A204.1 (cell line): Measurements from ENCODE around the gene BBX.

Source experiments
- FAIRE-seq: peaks from 2 replicates; lab custom pipeline; 2012; peaks lifted over from hg19 to GRCh38; lab: Jason Lieb, UNC

The BBX gene

GRCh38 chr3:107753494-107753893 lies 230.7 kb downstream of the BBX start:
- no peak for FAIRE-seq

GRCh38 chr3:107753976-107754375 lies 231.2 kb downstream of the BBX start:
- FAIRE-seq = no peak

GRCh38 chr3:107756649-107757048 lies 233.9 kb downstream of the BBX start:
- FAIRE-seq = no peak

- no peak for FAIRE-seq
Measured at GRCh38 chr3:107757140-107757539, 234.4 kb downstream of the BBX start.

GRCh38 chr3:107760144-107760543 lies 237.4 kb downstream of the BBX start:
- no peak for FAIRE-seq

GRCh38 chr3:107761391-107761790 lies 238.6 kb downstream of the BBX start:
- FAIRE-seq = no peak

GRCh38 chr3:107765524-107765923 lies 242.8 kb downstream of the BBX start:
- no peak for FAIRE-seq

GRCh38 chr3:107767897-107768605 lies 245.3 kb downstream of the BBX start:
- FAIRE-seq = no peak

GRCh38 chr3:107769882-107770281 lies 247.1 kb downstream of the BBX start:
- FAIRE-seq = no peak

GRCh38 chr3:107772016-107772415 lies 249.3 kb downstream of the BBX start:
- no peak for FAIRE-seq

- no peak for FAIRE-seq
Measured at GRCh38 chr3:107775974-107776373, 253.2 kb downstream of the BBX start.

GRCh38 chr3:107781253-107781652 lies 258.5 kb downstream of the BBX start:
- no peak for FAIRE-seq

- FAIRE-seq = no peak
Measured at GRCh38 chr3:107782054-107782453, 259.3 kb downstream of the BBX start.

- no peak for FAIRE-seq
Measured at GRCh38 chr3:107790612-107791011, 267.9 kb downstream of the BBX start.

GRCh38 chr3:107791027-107791426 lies 268.3 kb downstream of the BBX start:
- no peak for FAIRE-seq

GRCh38 chr3:107791450-107791849 lies 268.7 kb downstream of the BBX start:
- no peak for FAIRE-seq

GRCh38 chr3:107794664-107795443 lies 272.1 kb downstream of the BBX start:
- no peak for FAIRE-seq

GRCh38 chr3:107795514-107796094 lies 272.8 kb downstream of the BBX start:
- FAIRE-seq = no peak

- FAIRE-seq = no peak
Measured at GRCh38 chr3:107796791-107797190, 274.0 kb downstream of the BBX start.

- FAIRE-seq = no peak
Measured at GRCh38 chr3:107797586-107797985, 274.8 kb downstream of the BBX start.

- FAIRE-seq = no peak
Measured at GRCh38 chr3:107798381-107798780, 275.6 kb downstream of the BBX start.

GRCh38 chr3:107800710-107801109 lies 277.9 kb downstream of the BBX start:
- FAIRE-seq = no peak

GRCh38 chr3:107803170-107803569 lies 280.4 kb downstream of the BBX start:
- no peak for FAIRE-seq
